ENCODE results near the gene P2RY14. TPM values are rescaled to one million over a fixed set of nuclear protein-coding genes. Genes with fewer than 3 reads are reported as not detected.

P2RY14 gene
- total and polyA plus RNA-seq, 4 donors: 2.1 to 11.0 (median 2.5) TPM

- Histone ChIP-seq H3K27ac (ENCODE audit: low read depth in 1 of 2, low read length in 1 of 2) (no peak overlapping the region), H3K9me3 (ENCODE audit: control insufficient read depth in 4 of 4, insufficient read depth in 3 of 4, low read length in 3 of 4) (peaks cover 0 to 3% (median 0%) of the 10 kb centered on the region in 4 donors), H3K36me3 (ENCODE audit: control insufficient read depth in 4 of 4, insufficient read depth in 4 of 4, low read length in 4 of 4) (no peaks in the 10 kb centered on the region), H3K4me3 (no peak overlapping the region), H3K4me1 (ENCODE audit: control insufficient read depth in 5 of 5, insufficient read depth in 5 of 5, low read length in 5 of 5) (no peaks in the 10 kb centered on the region), H3K9ac (ENCODE audit: insufficient read depth in 1 of 2, low read length in 2 of 2) (no peak overlapping the region), H3K27me3 (ENCODE audit: control insufficient read depth in 3 of 3, insufficient read depth in 3 of 3, low read length in 2 of 3) (no peaks in the 10 kb centered on the region)
- no peak for DNase-seq
- ATAC-seq (ENCODE audit: insufficient read depth, low FRiP score): no peak
- TF ChIP-seq CTCF (IDR thresholded peaks at IDR 0.05; ENCODE audit: control extremely low read depth, extremely low read depth): no peak
- WGBS, 2 donors: 64 to 93% methylated on average over 2 of the region's 2 CpGs
Observed at GRCh38 chr3:151315136-151315535, 36.8 kb upstream of the P2RY14 start.

GRCh38 chr3:151314593-151314992 is 36.3 kb upstream of the P2RY14 start:
- peaks cover 0 to 3% (median 0%) of the 10 kb centered on the region in 4 donors for H3K9me3 ChIP-seq (ENCODE audit: control insufficient read depth in 4 of 4, insufficient read depth in 3 of 4, low read length in 3 of 4)
- no peak overlapping the region for H3K9ac ChIP-seq (ENCODE audit: insufficient read depth in 1 of 2, low read length in 2 of 2)
- no peaks in the 10 kb centered on the region for H3K36me3 ChIP-seq (ENCODE audit: control insufficient read depth in 4 of 4, insufficient read depth in 4 of 4, low read length in 4 of 4)
- no peak overlapping the region for H3K27ac ChIP-seq (ENCODE audit: low read depth in 1 of 2, low read length in 1 of 2)
- H3K4me1 ChIP-seq (ENCODE audit: control insufficient read depth in 5 of 5, insufficient read depth in 5 of 5, low read length in 5 of 5): no peaks in the 10 kb centered on the region
- no peak overlapping the region for H3K4me3 ChIP-seq
- no peaks in the 10 kb centered on the region for H3K27me3 ChIP-seq (ENCODE audit: control insufficient read depth in 3 of 3, insufficient read depth in 3 of 3, low read length in 2 of 3)
- 92 to 93% methylated on average over 5 of the region's 5 CpGs for WGBS, 2 donors
- no peak for ATAC-seq (ENCODE audit: insufficient read depth, low FRiP score)
- no peak for TF ChIP-seq CTCF (IDR thresholded peaks at IDR 0.05; ENCODE audit: control extremely low read depth, extremely low read depth)
- DNase-seq: no peak

GRCh38 chr3:151314137-151314536 is 35.8 kb upstream of the P2RY14 start:
- DNase-seq (no peak), ATAC-seq (ENCODE audit: insufficient read depth, low FRiP score) (no peak)
- Histone ChIP-seq H3K4me3 (no peak overlapping the region), H3K36me3 (ENCODE audit: control insufficient read depth in 4 of 4, insufficient read depth in 4 of 4, low read length in 4 of 4) (no peaks in the 10 kb centered on the region), H3K9ac (ENCODE audit: insufficient read depth in 1 of 2, low read length in 2 of 2) (no peak overlapping the region), H3K27me3 (ENCODE audit: control insufficient read depth in 3 of 3, insufficient read depth in 3 of 3, low read length in 2 of 3) (no peaks in the 10 kb centered on the region), H3K27ac (ENCODE audit: low read depth in 1 of 2, low read length in 1 of 2) (no peak overlapping the region), H3K4me1 (ENCODE audit: control insufficient read depth in 5 of 5, insufficient read depth in 5 of 5, low read length in 5 of 5) (no peaks in the 10 kb centered on the region), H3K9me3 (ENCODE audit: control insufficient read depth in 4 of 4, insufficient read depth in 3 of 4, low read length in 3 of 4) (peaks cover 0 to 3% (median 0%) of the 10 kb centered on the region in 4 donors)
- 69 to 80% methylated on average over 2 of the region's 2 CpGs for WGBS, 2 donors
- TF ChIP-seq CTCF (IDR thresholded peaks at IDR 0.05; ENCODE audit: control extremely low read depth, extremely low read depth): no peak

- DNase-seq: no peak
- WGBS, 2 donors: 78 to 87% methylated on average over 3 of the region's 3 CpGs
Observed at GRCh38 chr3:151312972-151313371, 34.6 kb upstream of the P2RY14 start.

More at GRCh38 chr3:151312972-151313371, 34.6 kb upstream of the P2RY14 start:
- H3K27ac ChIP-seq (ENCODE audit: low read depth in 1 of 2, low read length in 1 of 2): no peak overlapping the region
- no peak for TF ChIP-seq CTCF (IDR thresholded peaks at IDR 0.05; ENCODE audit: control extremely low read depth, extremely low read depth)
- no peak overlapping the region for H3K9ac ChIP-seq (ENCODE audit: insufficient read depth in 1 of 2, low read length in 2 of 2)
- H3K4me1 ChIP-seq (ENCODE audit: control insufficient read depth in 5 of 5, insufficient read depth in 5 of 5, low read length in 5 of 5): no peaks in the 10 kb centered on the region
- ATAC-seq (ENCODE audit: insufficient read depth, low FRiP score): no peak
- no peaks in the 10 kb centered on the region for H3K27me3 ChIP-seq (ENCODE audit: control insufficient read depth in 3 of 3, insufficient read depth in 3 of 3, low read length in 2 of 3)
- H3K36me3 ChIP-seq (ENCODE audit: control insufficient read depth in 4 of 4, insufficient read depth in 4 of 4, low read length in 4 of 4): no peaks in the 10 kb centered on the region
- peaks cover 0 to 3% (median 0%) of the 10 kb centered on the region in 4 donors for H3K9me3 ChIP-seq (ENCODE audit: control insufficient read depth in 4 of 4, insufficient read depth in 3 of 4, low read length in 3 of 4)
- no peak overlapping the region for H3K4me3 ChIP-seq
